GM23338 (cell line): ENCODE data around the gene PI4K2A. TPM values are rescaled to one million over a fixed set of nuclear protein-coding genes. Genes with fewer than 3 reads are reported as not detected.

Experiments
- ATAC-seq: fragments of 200-7000 bp; cut with Tn5 transposase; 3 replicates; pipeline ENCODE4 v1.9.1; 2020
- DNase-seq: peaks from one replicate; pipeline ENCODE4 v3.0.0-alpha.2; 2015; ENCODE audit warnings: low spot score
- H2AFZ ChIP-seq: fragments of 200-600 bp; sonication (generic); 2 replicates; pipeline ENCODE4 v1.8.0; 2016; ENCODE audit warnings: antibody characterized with exemption, mild to moderate bottlenecking, moderate library complexity
- H3F3A ChIP-seq: fragments of 200-600 bp; sonication (generic); replicated peaks from 2 replicates; pipeline ENCODE4 v1.8.0; 2017; ENCODE audit warnings: antibody characterized with exemption, mixed run types, low read depth
- H3K27ac ChIP-seq: fragments of 200-600 bp; sonication (generic); 2 replicates; pipeline ENCODE4 v1.6.1; 2016; ENCODE audit warnings: low read depth
- H3K27me3 ChIP-seq: fragments of 200-600 bp; sonication (generic); 2 replicates; pipeline ENCODE4 v1.8.0; 2016; ENCODE audit warnings: mild to moderate bottlenecking, mixed run types, moderate library complexity; ENCODE audit not compliant: insufficient read depth
- H3K36me3 ChIP-seq: fragments of 200-600 bp; sonication (generic); 2 replicates; pipeline ENCODE4 v1.8.0; 2016; ENCODE audit warnings: mild to moderate bottlenecking; ENCODE audit not compliant: insufficient read depth
- H3K4me1 ChIP-seq: fragments of 200-600 bp; sonication (generic); 2 replicates; pipeline ENCODE4 v1.8.0; 2016; ENCODE audit warnings: mild to moderate bottlenecking, moderate library complexity; ENCODE audit not compliant: insufficient read depth
- H3K4me2 ChIP-seq: fragments of 200-600 bp; sonication (generic); 2 replicates; pipeline ENCODE4 v1.7.1; 2017; ENCODE audit warnings: mixed run types
- H3K4me3 ChIP-seq: fragments of 200-600 bp; sonication (generic); 2 replicates; pipeline ENCODE4 v1.6.1; 2016; ENCODE audit warnings: mixed run types
- H3K79me2 ChIP-seq: fragments of 200-600 bp; sonication (generic); replicated peaks from 2 replicates; pipeline ENCODE4 v1.8.0; 2017; ENCODE audit warnings: mild to moderate bottlenecking; ENCODE audit not compliant: insufficient read depth
- H3K9me2 ChIP-seq: fragments of 200-600 bp; sonication (generic); 2 replicates; pipeline ENCODE4 v1.8.0; 2017; ENCODE audit not compliant: insufficient read depth
- H4K20me1 ChIP-seq: fragments of 200-600 bp; sonication (generic); replicated peaks from 2 replicates; pipeline ENCODE4 v1.8.0; 2017; ENCODE audit warnings: mild to moderate bottlenecking; ENCODE audit not compliant: insufficient read depth
- H3K27ac Mint-ChIP-seq: 2 replicates; pipeline ENCODE4 v1.8.0; 2020; ENCODE audit warnings: inconsistent platforms, mild to moderate bottlenecking, moderate library complexity, mixed read lengths
- H3K27me3 Mint-ChIP-seq: 3 replicates; pipeline ENCODE4 v1.8.0; 2022; ENCODE audit warnings: low read depth, mild to moderate bottlenecking, moderate library complexity, mixed read lengths, inconsistent platforms; ENCODE audit not compliant: insufficient read depth, poor library complexity
- H3K36me3 Mint-ChIP-seq: 3 replicates; pipeline ENCODE4 v1.8.0; 2021; ENCODE audit warnings: low read depth, mild to moderate bottlenecking, inconsistent platforms, moderate library complexity, mixed read lengths
- H3K4me1 Mint-ChIP-seq: 3 replicates; pipeline ENCODE4 v1.8.0; 2020; ENCODE audit warnings: mild to moderate bottlenecking, inconsistent platforms, mixed read lengths
- H3K4me3 Mint-ChIP-seq: 3 replicates; pipeline ENCODE4 v1.8.0; 2021; ENCODE audit warnings: moderate library complexity, mild to moderate bottlenecking, inconsistent platforms, mixed read lengths
- H3K9me3 Mint-ChIP-seq: 3 replicates; pipeline ENCODE4 v1.8.0; 2020; ENCODE audit warnings: moderate library complexity, mild to moderate bottlenecking, inconsistent platforms, mixed read lengths
- CREB1 ChIP-seq: fragments of 250-450 bp; sonication (Bioruptor Pico); IDR thresholded peaks from 2 replicates; pipeline ENCODE4 v1.5.0; 2020; ENCODE audit warnings: low read depth, mild to moderate bottlenecking, moderate library complexity
- CTCF ChIP-seq, 2 experiments: fragments of 200-600 bp in 1 of 2; sonication (generic) in 1 of 2; conservative IDR thresholded peaks; 2 replicates each; pipeline versions ENCODE4 v1.5.1 to v1.6.1; 2016 to 2017; ENCODE audit warnings: antibody characterized with exemption in 2 of 2, low read depth in 2 of 2, mild to moderate bottlenecking in 2 of 2, moderate library complexity in 1 of 2
- EZH2 ChIP-seq: fragments of 200-600 bp; sonication (generic); IDR thresholded peaks from one replicate; pipeline ENCODE4 v1.8.0; 2017; ENCODE audit warnings: antibody characterized with exemption, mild to moderate bottlenecking, low read depth; ENCODE audit not compliant: unreplicated experiment
- EZH2phosphoT487 ChIP-seq: fragments of 200-600 bp; sonication (generic); IDR thresholded peaks from one replicate; pipeline ENCODE4 v1.8.1; 2018; ENCODE audit warnings: antibody characterized with exemption; ENCODE audit not compliant: unreplicated experiment
- JUNB ChIP-seq: IDR thresholded peaks from one replicate; pipeline ENCODE4 v1.6.1; 2016; ENCODE audit warnings: antibody characterized with exemption; ENCODE audit not compliant: unreplicated experiment
- NANOG ChIP-seq: IDR thresholded peaks from 2 replicates; pipeline ENCODE4 v1.6.1; 2016; ENCODE audit warnings: antibody characterized with exemption, borderline replicate concordance
- POLR2AphosphoS5 ChIP-seq: IDR thresholded peaks from 2 replicates; pipeline ENCODE4 v1.6.1; 2016; ENCODE audit warnings: antibody characterized with exemption, low read depth
- REST ChIP-seq: IDR thresholded peaks from one replicate; pipeline ENCODE4 v1.6.1; 2018; ENCODE audit warnings: antibody characterized with exemption; ENCODE audit not compliant: unreplicated experiment
- STAT1 ChIP-seq: IDR thresholded peaks from one replicate; pipeline ENCODE4 v1.6.1; 2016; ENCODE audit warnings: antibody characterized with exemption; ENCODE audit not compliant: unreplicated experiment
- ZNF114 ChIP-seq: fragments of 250-450 bp; sonication (Bioruptor Pico); IDR thresholded peaks from 2 replicates; pipeline ENCODE4 v1.5.0; 2020; ENCODE audit warnings: mild to moderate bottlenecking, moderate library complexity
- ZNF331 ChIP-seq: fragments of 250-450 bp; sonication (Bioruptor Pico); IDR thresholded peaks from 2 replicates; pipeline ENCODE4 v1.5.0; 2020; ENCODE audit warnings: low read depth, mild to moderate bottlenecking, moderate library complexity
- polyA plus RNA-seq: library from polyadenylated mRNA; unstranded; fragments of >200 nt; fragmentation: Nextera tagmentation; extraction: Ambion mirVana; gene quantifications from 2 replicates; pipeline ENCODE4 v1.2.1, GENCODE V29; 2016
- total RNA-seq: library from RNA; depleted of rRNA; stranded (reverse); fragments of >200 nt; shearing (Covaris generic); gene quantifications from 2 replicates; pipeline ENCODE4 v1.2.3, GENCODE V29; 2014
- TF ChIP-seq, protein P1 (sequence below): fragments of 250-450 bp; sonication (Bioruptor Pico); IDR thresholded peaks from 2 replicates; pipeline ENCODE4 v1.5.0; 2020; ENCODE audit warnings: mild to moderate bottlenecking, moderate library complexity
- TF ChIP-seq, protein P2 (sequence below): IDR thresholded peaks from 2 replicates; pipeline ENCODE4 v1.6.1; 2016; ENCODE audit warnings: antibody characterized with exemption

The PI4K2A gene
- total and polyA plus RNA-seq, 2 experiments from 2014 or later: 8.1 to 29.2 TPM

DNA sequence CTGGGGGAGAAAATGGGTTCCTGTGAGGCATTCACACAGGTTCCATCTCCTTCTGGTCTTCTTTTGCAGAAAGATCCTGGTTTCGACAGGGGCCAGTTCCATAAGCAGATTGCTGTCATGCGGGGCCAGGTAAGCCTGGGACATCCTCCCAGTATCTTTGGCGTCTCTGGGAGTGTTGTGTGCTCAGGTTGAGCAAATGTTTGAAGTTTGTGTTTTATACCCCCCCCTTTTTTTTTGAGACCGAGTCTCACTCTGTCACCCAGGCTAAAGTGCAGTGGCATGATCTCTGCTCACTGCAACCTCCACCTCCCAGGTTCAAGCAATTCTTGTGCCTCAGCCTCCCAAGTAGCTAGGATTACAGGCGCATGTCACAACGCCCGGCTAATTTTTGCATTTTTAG lies 26.5 kb downstream of the PI4K2A start:
- Mint-ChIP-seq H3K27ac (no peak overlapping the region), H3K27me3 (no peaks in the 10 kb centered on the region), H3K36me3 (peaks cover 61% of the 10 kb centered on the region), H3K4me3 (no peak overlapping the region), H3K4me1 (no peaks in the 10 kb centered on the region), H3K9me3 (no peaks in the 10 kb centered on the region)
- Histone ChIP-seq H3K4me2 (no peak overlapping the region), H3K36me3 (peaks cover 27% of the 10 kb centered on the region), H3K79me2 (no peaks in the 10 kb centered on the region), H3K27ac (no peak overlapping the region), H3K27me3 (no peaks in the 10 kb centered on the region), H3K4me1 (no peaks in the 10 kb centered on the region), H3K9me2 (no peaks in the 10 kb centered on the region), H4K20me1 (peaks cover 5% of the 10 kb centered on the region; the same call in 1 of the 2 replicates), H3K4me3 (no peak overlapping the region), H2AFZ (no peak overlapping the region), H3F3A (no peaks in the 10 kb centered on the region)
- ATAC-seq (no peak), DNase-seq (no peak)
- TF ChIP-seq JUNB: no peak
- no peak for TF ChIP-seq CREB1 (CRISPR knock-in tag)
- no peak for TF ChIP-seq STAT1
- no peak for TF ChIP-seq ZNF114
- no peak for TF ChIP-seq EZH2
- TF ChIP-seq, protein P1, sequence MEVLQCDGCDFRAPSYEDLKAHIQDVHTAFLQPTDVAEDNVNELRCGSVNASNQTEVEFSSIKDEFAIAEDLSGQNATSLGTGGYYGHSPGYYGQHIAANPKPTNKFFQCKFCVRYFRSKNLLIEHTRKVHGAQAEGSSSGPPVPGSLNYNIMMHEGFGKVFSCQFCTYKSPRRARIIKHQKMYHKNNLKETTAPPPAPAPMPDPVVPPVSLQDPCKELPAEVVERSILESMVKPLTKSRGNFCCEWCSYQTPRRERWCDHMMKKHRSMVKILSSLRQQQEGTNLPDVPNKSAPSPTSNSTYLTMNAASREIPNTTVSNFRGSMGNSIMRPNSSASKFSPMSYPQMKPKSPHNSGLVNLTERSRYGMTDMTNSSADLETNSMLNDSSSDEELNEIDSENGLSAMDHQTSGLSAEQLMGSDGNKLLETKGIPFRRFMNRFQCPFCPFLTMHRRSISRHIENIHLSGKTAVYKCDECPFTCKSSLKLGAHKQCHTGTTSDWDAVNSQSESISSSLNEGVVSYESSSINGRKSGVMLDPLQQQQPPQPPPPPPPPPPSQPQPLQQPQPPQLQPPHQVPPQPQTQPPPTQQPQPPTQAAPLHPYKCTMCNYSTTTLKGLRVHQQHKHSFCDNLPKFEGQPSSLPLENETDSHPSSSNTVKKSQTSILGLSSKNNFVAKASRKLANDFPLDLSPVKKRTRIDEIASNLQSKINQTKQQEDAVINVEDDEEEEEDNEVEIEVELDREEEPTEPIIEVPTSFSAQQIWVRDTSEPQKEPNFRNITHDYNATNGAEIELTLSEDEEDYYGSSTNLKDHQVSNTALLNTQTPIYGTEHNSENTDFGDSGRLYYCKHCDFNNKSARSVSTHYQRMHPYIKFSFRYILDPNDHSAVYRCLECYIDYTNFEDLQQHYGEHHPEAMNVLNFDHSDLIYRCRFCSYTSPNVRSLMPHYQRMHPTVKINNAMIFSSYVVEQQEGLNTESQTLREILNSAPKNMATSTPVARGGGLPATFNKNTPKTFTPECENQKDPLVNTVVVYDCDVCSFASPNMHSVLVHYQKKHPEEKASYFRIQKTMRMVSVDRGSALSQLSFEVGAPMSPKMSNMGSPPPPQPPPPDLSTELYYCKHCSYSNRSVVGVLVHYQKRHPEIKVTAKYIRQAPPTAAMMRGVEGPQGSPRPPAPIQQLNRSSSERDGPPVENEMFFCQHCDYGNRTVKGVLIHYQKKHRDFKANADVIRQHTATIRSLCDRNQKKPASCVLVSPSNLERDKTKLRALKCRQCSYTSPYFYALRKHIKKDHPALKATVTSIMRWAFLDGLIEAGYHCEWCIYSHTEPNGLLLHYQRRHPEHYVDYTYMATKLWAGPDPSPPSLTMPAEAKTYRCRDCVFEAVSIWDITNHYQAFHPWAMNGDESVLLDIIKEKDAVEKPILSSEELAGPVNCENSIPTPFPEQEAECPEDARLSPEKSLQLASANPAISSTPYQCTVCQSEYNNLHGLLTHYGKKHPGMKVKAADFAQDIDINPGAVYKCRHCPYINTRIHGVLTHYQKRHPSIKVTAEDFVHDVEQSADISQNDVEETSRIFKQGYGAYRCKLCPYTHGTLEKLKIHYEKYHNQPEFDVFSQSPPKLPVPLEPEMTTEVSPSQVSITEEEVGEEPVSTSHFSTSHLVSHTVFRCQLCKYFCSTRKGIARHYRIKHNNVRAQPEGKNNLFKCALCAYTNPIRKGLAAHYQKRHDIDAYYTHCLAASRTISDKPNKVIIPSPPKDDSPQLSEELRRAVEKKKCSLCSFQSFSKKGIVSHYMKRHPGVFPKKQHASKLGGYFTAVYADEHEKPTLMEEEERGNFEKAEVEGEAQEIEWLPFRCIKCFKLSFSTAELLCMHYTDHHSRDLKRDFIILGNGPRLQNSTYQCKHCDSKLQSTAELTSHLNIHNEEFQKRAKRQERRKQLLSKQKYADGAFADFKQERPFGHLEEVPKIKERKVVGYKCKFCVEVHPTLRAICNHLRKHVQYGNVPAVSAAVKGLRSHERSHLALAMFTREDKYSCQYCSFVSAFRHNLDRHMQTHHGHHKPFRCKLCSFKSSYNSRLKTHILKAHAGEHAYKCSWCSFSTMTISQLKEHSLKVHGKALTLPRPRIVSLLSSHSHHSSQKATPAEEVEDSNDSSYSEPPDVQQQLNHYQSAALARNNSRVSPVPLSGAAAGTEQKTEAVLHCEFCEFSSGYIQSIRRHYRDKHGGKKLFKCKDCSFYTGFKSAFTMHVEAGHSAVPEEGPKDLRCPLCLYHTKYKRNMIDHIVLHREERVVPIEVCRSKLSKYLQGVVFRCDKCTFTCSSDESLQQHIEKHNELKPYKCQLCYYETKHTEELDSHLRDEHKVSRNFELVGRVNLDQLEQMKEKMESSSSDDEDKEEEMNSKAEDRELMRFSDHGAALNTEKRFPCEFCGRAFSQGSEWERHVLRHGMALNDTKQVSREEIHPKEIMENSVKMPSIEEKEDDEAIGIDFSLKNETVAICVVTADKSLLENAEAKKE (CRISPR knock-in tag): no peak
- TF ChIP-seq NANOG: no peak
- TF ChIP-seq EZH2phosphoT487: no peak
- no peak for TF ChIP-seq ZNF331
- TF ChIP-seq POLR2AphosphoS5: no peak
- no peak for TF ChIP-seq REST
- TF ChIP-seq, protein P2, sequence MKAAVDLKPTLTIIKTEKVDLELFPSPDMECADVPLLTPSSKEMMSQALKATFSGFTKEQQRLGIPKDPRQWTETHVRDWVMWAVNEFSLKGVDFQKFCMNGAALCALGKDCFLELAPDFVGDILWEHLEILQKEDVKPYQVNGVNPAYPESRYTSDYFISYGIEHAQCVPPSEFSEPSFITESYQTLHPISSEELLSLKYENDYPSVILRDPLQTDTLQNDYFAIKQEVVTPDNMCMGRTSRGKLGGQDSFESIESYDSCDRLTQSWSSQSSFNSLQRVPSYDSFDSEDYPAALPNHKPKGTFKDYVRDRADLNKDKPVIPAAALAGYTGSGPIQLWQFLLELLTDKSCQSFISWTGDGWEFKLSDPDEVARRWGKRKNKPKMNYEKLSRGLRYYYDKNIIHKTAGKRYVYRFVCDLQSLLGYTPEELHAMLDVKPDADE: no peak
- no peak for TF ChIP-seq CTCF (conservative IDR thresholded peaks at IDR 0.05; ENCODE audit: low read depth in 2 of 2)
